Gastroesophageal sphincter (tissue), 3 donors: ENCODE data around the gene TFB1M.

Experiments used
- EP300 ChIP-seq: sonication (generic); formaldehyde crosslinking; IDR thresholded peaks from one replicate; pipeline ENCODE4 v1.6.1; 2017; ENCODE audit warnings: antibody characterized with exemption, mild to moderate bottlenecking
- TF ChIP-seq, protein P1 (sequence below), 4 experiments: fragments of 200-600 bp in 2 of 4; fragments of 450-650 bp in 2 of 4; sonication (generic) in 1 of 4; IDR thresholded peaks; one replicate each; pipeline ENCODE4 v1.5.1; 2017 to 2019; ENCODE audit warnings: antibody characterized with exemption in 4 of 4, mild to moderate bottlenecking in 2 of 4, moderate library complexity in 2 of 4

DNA sequence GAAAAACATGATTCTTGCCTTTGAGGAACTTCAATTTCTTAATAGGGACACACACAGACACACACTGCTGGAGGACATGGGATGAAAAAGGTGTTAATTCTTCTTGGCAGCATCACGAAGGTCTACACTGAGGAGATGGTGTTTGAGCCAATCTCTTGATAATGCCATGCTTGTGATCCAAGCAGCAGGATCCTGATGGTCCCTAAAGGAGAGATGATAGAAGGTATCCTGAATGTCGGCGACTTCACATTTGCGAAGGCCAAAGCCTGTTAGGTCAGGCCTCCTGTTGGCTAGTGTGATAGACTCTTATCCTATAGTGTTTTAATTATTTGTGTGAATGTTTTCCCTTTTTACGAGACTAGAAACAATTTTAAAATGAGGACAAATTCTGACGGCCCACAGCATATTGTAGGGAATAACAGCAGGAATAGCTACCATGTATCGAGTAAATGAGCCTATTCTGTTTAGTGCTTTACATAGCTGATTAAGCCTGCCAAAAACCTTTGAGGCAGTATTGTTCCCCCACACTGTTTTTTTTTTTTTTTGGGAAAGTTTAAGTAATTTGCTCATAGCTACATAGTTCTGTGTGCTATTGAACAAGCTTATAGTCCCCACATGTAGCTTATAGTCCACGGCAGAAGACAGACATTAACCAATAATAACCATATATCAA lies 15.3 kb upstream of the TFB1M start:
- TF ChIP-seq EP300: no peak
- TF ChIP-seq, protein P1, sequence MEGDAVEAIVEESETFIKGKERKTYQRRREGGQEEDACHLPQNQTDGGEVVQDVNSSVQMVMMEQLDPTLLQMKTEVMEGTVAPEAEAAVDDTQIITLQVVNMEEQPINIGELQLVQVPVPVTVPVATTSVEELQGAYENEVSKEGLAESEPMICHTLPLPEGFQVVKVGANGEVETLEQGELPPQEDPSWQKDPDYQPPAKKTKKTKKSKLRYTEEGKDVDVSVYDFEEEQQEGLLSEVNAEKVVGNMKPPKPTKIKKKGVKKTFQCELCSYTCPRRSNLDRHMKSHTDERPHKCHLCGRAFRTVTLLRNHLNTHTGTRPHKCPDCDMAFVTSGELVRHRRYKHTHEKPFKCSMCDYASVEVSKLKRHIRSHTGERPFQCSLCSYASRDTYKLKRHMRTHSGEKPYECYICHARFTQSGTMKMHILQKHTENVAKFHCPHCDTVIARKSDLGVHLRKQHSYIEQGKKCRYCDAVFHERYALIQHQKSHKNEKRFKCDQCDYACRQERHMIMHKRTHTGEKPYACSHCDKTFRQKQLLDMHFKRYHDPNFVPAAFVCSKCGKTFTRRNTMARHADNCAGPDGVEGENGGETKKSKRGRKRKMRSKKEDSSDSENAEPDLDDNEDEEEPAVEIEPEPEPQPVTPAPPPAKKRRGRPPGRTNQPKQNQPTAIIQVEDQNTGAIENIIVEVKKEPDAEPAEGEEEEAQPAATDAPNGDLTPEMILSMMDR (IDR thresholded peaks at IDR 0.05): no peak
